Measurements from ENCODE around the gene COL4A1. TPM values are rescaled to one million over a fixed set of nuclear protein-coding genes. Genes with fewer than 3 reads are reported as not detected.

COL4A1 gene
- total RNA-seq, 2 donors from 2014 or later, result 80.4 to 253 TPM

DNA sequence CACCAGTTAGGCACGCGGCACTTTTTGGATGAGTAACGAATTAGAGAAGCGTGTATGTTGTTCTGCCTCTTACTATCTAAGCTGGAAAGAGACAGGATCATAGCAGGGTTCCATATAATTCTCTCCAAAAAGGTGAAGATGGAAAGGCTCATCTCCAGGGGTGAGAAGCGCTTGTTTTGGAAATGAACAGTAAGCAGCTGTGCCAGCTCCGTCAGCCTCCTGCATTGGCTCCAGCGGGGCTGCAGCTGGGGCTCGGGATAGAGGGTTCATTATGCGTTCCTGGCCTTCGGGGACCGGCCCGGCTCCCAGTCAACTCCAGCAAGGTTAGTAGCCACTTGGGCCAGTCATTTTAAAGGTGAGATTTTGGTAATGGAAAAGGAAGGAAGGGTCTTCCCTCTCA lies 155.5 kb downstream of the COL4A1 start:
- ATAC-seq (no peak), DNase-seq (no peak)
- no peaks in the 10 kb centered on the region for H3K4me1 ChIP-seq
- intact Hi-C loops (cut with DNase I), result no loop called here
- no peaks in the 10 kb centered on the region for H3K36me3 ChIP-seq (replicated peaks in 1 of 2; ENCODE audit: insufficient read depth in 1 of 2, low read depth in 2 of 2)
- no peaks in the 10 kb centered on the region for H3K27me3 ChIP-seq
- TF ChIP-seq, protein P1, sequence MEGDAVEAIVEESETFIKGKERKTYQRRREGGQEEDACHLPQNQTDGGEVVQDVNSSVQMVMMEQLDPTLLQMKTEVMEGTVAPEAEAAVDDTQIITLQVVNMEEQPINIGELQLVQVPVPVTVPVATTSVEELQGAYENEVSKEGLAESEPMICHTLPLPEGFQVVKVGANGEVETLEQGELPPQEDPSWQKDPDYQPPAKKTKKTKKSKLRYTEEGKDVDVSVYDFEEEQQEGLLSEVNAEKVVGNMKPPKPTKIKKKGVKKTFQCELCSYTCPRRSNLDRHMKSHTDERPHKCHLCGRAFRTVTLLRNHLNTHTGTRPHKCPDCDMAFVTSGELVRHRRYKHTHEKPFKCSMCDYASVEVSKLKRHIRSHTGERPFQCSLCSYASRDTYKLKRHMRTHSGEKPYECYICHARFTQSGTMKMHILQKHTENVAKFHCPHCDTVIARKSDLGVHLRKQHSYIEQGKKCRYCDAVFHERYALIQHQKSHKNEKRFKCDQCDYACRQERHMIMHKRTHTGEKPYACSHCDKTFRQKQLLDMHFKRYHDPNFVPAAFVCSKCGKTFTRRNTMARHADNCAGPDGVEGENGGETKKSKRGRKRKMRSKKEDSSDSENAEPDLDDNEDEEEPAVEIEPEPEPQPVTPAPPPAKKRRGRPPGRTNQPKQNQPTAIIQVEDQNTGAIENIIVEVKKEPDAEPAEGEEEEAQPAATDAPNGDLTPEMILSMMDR (IDR thresholded peaks at IDR 0.05), result no peak
- no peak for TF ChIP-seq POLR2A (IDR thresholded peaks at IDR 0.05)
- H3K27ac ChIP-seq, result no peak overlapping the region
- 80 to 82% methylated on average over 12 of the region's 12 CpGs for WGBS, 2 donors
- no peak overlapping the region for H3K4me3 ChIP-seq
- no peaks in the 10 kb centered on the region for H3K9me3 ChIP-seq

DNA sequence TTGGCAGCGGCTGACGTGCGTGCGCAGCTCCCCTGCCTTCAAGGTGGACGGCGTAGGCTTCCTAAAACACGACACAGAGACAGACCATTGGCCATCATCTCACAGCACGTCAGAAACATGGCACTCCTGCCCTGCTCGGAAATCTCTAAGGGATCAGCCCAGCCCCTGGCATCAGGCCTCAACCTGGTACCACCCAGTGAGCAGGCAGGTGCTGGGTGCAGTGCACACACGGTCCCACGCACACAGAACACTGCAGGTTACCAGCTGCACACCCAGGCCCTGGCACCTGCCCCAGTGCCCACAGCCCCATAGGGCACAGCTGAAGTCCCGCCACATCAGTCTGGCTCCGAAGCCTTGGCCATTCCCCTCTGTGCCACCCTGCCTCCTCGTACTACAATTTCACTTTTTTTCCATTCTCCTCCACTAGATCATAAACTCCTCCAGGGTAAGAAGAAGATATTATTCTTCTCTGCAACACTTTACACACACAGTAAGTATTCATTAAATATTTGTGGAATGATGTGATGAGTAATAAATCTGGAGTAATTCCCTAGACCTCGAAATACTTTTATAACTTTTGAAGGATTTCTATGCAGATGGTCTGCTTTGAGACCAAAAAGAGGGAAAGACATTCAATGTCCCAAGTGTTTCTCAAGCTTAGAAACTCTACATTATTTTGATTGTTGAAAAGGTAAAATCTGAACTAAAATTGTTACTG lies 156.4 kb downstream of the COL4A1 start:
- H3K9me3 ChIP-seq, result no peaks in the 10 kb centered on the region
- H3K36me3 ChIP-seq (replicated peaks in 1 of 2; ENCODE audit: insufficient read depth in 1 of 2, low read depth in 2 of 2), result no peaks in the 10 kb centered on the region
- WGBS, 2 donors, result 82% methylated on average over 14 to 15 of the region's 15 CpGs
- DNase-seq, result no peak
- intact Hi-C loops (cut with DNase I), result no loop called here
- H3K4me3 ChIP-seq, result no peak overlapping the region
- no peaks in the 10 kb centered on the region for H3K4me1 ChIP-seq
- no peaks in the 10 kb centered on the region for H3K27me3 ChIP-seq
- no peak overlapping the region for H3K27ac ChIP-seq
- TF ChIP-seq, protein P1 (IDR thresholded peaks at IDR 0.05), result no peak
- no peak for TF ChIP-seq POLR2A (IDR thresholded peaks at IDR 0.05)
- ATAC-seq, result no peak

GRCh38 chr13:110149036-110149435 lies 157.9 kb downstream of the COL4A1 start:
- Histone ChIP-seq H3K4me1 (no peaks in the 10 kb centered on the region), H3K27me3 (no peaks in the 10 kb centered on the region), H3K36me3 (replicated peaks in 1 of 2; ENCODE audit: insufficient read depth in 1 of 2, low read depth in 2 of 2) (no peaks in the 10 kb centered on the region), H3K4me3 (no peak overlapping the region), H3K27ac (no peak overlapping the region), H3K9me3 (no peaks in the 10 kb centered on the region)
- intact Hi-C loops (cut with DNase I), result no loop called here
- ATAC-seq (no peak), DNase-seq (no peak)
- 84 to 85% methylated on average over 7 of the region's 7 CpGs for WGBS, 2 donors
- no peak for TF ChIP-seq POLR2A (IDR thresholded peaks at IDR 0.05)
- TF ChIP-seq, protein P1 (IDR thresholded peaks at IDR 0.05), result no peak

GRCh38 chr13:110140099-110140498 lies 166.9 kb downstream of the COL4A1 start:
- WGBS, 2 donors, result 55 to 85% methylated on average over 3 of the region's 3 CpGs
- H3K9me3 ChIP-seq, result no peaks in the 10 kb centered on the region
- intact Hi-C loops (cut with DNase I), result no loop called here
- ATAC-seq, result no peak
- peaks cover 12% of the 10 kb centered on the region for H3K4me1 ChIP-seq
- DNase-seq, result no peak
- no peak overlapping the region for H3K4me3 ChIP-seq
- H3K27me3 ChIP-seq, result no peaks in the 10 kb centered on the region
- TF ChIP-seq, protein P1 (IDR thresholded peaks at IDR 0.05), result no peak
- no peak for TF ChIP-seq POLR2A (IDR thresholded peaks at IDR 0.05)
- H3K27ac ChIP-seq, result no peak overlapping the region
- H3K36me3 ChIP-seq (replicated peaks in 1 of 2; ENCODE audit: insufficient read depth in 1 of 2, low read depth in 2 of 2), result no peaks in the 10 kb centered on the region

DNA sequence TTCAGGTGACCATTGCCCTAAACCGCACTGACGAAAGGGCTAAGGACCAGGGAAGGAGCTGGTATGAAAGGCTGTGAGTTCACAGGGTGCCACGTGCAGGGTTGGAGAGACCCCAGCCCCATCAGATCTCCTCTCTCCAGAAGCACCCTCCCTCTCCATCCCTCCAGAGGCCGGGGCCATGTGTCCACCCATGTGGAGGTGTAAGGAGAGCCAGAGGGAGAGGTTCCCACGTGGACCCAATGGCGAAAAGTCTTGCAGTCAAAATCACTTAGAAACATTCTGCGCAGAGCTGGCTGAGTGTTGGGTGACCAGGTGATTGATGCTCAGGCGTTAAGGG lies 168.3 kb downstream of the COL4A1 start:
- ATAC-seq, result peak; percentile 12

More for the DNA sequence above, 168.3 kb downstream of the COL4A1 start:
- TF ChIP-seq POLR2A (IDR thresholded peaks at IDR 0.05), result no peak
- TF ChIP-seq, protein P1 (IDR thresholded peaks at IDR 0.05), result no peak
- H3K4me3 ChIP-seq, result peak overlapping the region in 1 of 2 donors; percentile 28
- peaks cover 12% of the 10 kb centered on the region for H3K4me1 ChIP-seq
- no peak for DNase-seq
- peak overlapping the region; percentile 13 to 84 (median 74) for H3K27ac ChIP-seq
- 14 to 16% methylated on average over 8 of the region's 8 CpGs for WGBS, 2 donors
- no peaks in the 10 kb centered on the region for H3K27me3 ChIP-seq
- intact Hi-C loops (cut with DNase I), result no loop called here
- H3K9me3 ChIP-seq, result no peaks in the 10 kb centered on the region
- H3K36me3 ChIP-seq (replicated peaks in 1 of 2; ENCODE audit: insufficient read depth in 1 of 2, low read depth in 2 of 2), result no peaks in the 10 kb centered on the region
